OCI-LY7 (cell line): ENCODE results near the gene AGBL1. TPM values are rescaled to one million over a fixed set of nuclear protein-coding genes. Genes with fewer than 3 reads are reported as not detected.

Source experiments
- BruUV-seq: library from RNA; stranded (reverse); fragments of 400-500 nt; replicated peaks from 2 replicates; lab custom pipeline; 2021; lab: Mats Ljungman, UMichigan
- CTCF ChIA-PET: fragments of 300-600 bp; sonication (Branson Sonifier 250); formaldehyde crosslinking; loops from one replicate; lab custom pipeline; 2022; ENCODE audit warnings: antibody characterized with exemption; ENCODE audit not compliant: unreplicated experiment; lab: Charles Lee
- POLR2A ChIA-PET: fragments of 300-600 bp; sonication (Branson Sonifier 250); formaldehyde crosslinking; loops from one replicate; lab custom pipeline; 2022; ENCODE audit warnings: antibody characterized with exemption; lab: Charles Lee
- DNase-seq: peaks from one replicate; pipeline ENCODE4 v3.0.0-alpha.2; 2015; ENCODE audit warnings: low spot score
- H2AFZ ChIP-seq: fragments of 200-600 bp; sonication (generic), shearing (Covaris generic); 2 replicates; pipeline ENCODE4 v1.6.1; 2014; ENCODE audit warnings: mild to moderate bottlenecking, antibody characterized with exemption, low read length, moderate library complexity
- H3K27ac ChIP-seq: fragments of 200-600 bp; sonication (generic); 2 replicates; pipeline ENCODE4 v1.5.1; 2014; ENCODE audit warnings: mixed run types, low read depth, mild to moderate bottlenecking, moderate library complexity, low read length, inconsistent platforms; ENCODE audit not compliant: poor library complexity, severe bottlenecking
- H3K36me3 ChIP-seq: fragments of 200-600 bp; sonication (generic); 2 replicates; pipeline ENCODE4 v1.6.1; 2014; ENCODE audit warnings: mild to moderate bottlenecking, antibody characterized with exemption, low read length, moderate library complexity, mixed read lengths; ENCODE audit not compliant: insufficient read depth
- H3K4me1 ChIP-seq: fragments of 200-600 bp; sonication (generic); 2 replicates; pipeline ENCODE4 v1.5.1; 2014; ENCODE audit warnings: mild to moderate bottlenecking, low read length; ENCODE audit not compliant: insufficient read depth, poor library complexity, severe bottlenecking
- H3K4me2 ChIP-seq: fragments of 200-600 bp; sonication (generic); 2 replicates; pipeline ENCODE4 v1.6.1; 2014; ENCODE audit warnings: mild to moderate bottlenecking, low read length
- H3K4me3 ChIP-seq: fragments of 200-600 bp; sonication (generic); 2 replicates; pipeline ENCODE4 v1.5.1; 2014; ENCODE audit warnings: mild to moderate bottlenecking, low read depth, low read length; ENCODE audit not compliant: poor library complexity, severe bottlenecking
- H3K79me2 ChIP-seq: fragments of 200-600 bp; sonication (generic); 2 replicates; pipeline ENCODE4 v1.6.1; 2016; ENCODE audit warnings: low read depth, mild to moderate bottlenecking, low read length, moderate library complexity, mixed read lengths; ENCODE audit not compliant: insufficient read depth
- H3K9me2 ChIP-seq: fragments of 200-600 bp; sonication (generic); 2 replicates; pipeline ENCODE4 v1.6.1; 2016; ENCODE audit warnings: mild to moderate bottlenecking, low read length, mixed read lengths; ENCODE audit not compliant: insufficient read depth
- H3K9me3 ChIP-seq: fragments of 200-600 bp; sonication (generic); 2 replicates; pipeline ENCODE4 v1.6.1; 2014; ENCODE audit warnings: mild to moderate bottlenecking, mixed run types, low read length, mixed read lengths
- H4K20me1 ChIP-seq: fragments of 200-600 bp; sonication (generic); 2 replicates; pipeline ENCODE4 v1.6.1; 2014; ENCODE audit warnings: mild to moderate bottlenecking, antibody characterized with exemption, low read length, moderate library complexity, mixed read lengths; ENCODE audit not compliant: insufficient read depth
- CTCF ChIP-seq: fragments of 200-600 bp; sonication (generic); conservative IDR thresholded peaks from 2 replicates; pipeline ENCODE4 v1.5.1; 2014; ENCODE audit warnings: mild to moderate bottlenecking, antibody characterized with exemption, low read length, moderate library complexity, mixed read lengths
- EZH2phosphoT487 ChIP-seq: fragments of 200-600 bp; sonication (generic); IDR thresholded peaks from 2 replicates; pipeline ENCODE4 v1.6.1; 2018; ENCODE audit warnings: low read depth, borderline replicate concordance, mild to moderate bottlenecking, mixed run types, antibody characterized with exemption, low read length, moderate library complexity, mixed read lengths
- intact Hi-C: fragments of 100-400 bp; cut with micrococcal nuclease; formaldehyde crosslinking; loops from one replicate; pipeline ENCODE4 v1.10.0; 2022; ENCODE audit not compliant: unreplicated experiment
- total RNA-seq, 2 experiments: library from RNA; depleted of rRNA in 1 of 2; stranded (reverse); fragments of >200 nt in 1 of 2; shearing (Covaris generic) in 1 of 2; gene quantifications; 2 replicates each; pipeline ENCODE4 v1.2.3, GENCODE V29; 2014 to 2022

Gene AGBL1
- total RNA-seq, 2 experiments from 2014 or later = not detected

- POLR2A ChIA-PET = no interaction called here
Measured at GRCh38 chr15:87031540-87032230, 952.0 kb downstream of the AGBL1 start.

GRCh38 chr15:87032295-87032694 is 952.6 kb downstream of the AGBL1 start:
- Histone ChIP-seq H3K9me3 (no peaks in the 10 kb centered on the region), H3K4me3 (no peak overlapping the region), H3K4me2 (no peak overlapping the region), H3K27ac (no peak overlapping the region), H3K4me1 (no peaks in the 10 kb centered on the region), H3K79me2 (no peaks in the 10 kb centered on the region), H4K20me1 (no peaks in the 10 kb centered on the region), H3K36me3 (no peaks in the 10 kb centered on the region), H3K9me2 (no peaks in the 10 kb centered on the region), H2AFZ (no peak overlapping the region)
- TF ChIP-seq EZH2phosphoT487 = no peak
- TF ChIP-seq CTCF = no peak
- CTCF ChIA-PET = no interaction called here
- POLR2A ChIA-PET = interaction anchor here (1.1 kb wide), 1 partner anchor 14 kb away, joined by 3 read pairs; no protein-coding TSS in a partner anchor
- no TSS peak for BruUV-seq
- no peak for DNase-seq
- intact Hi-C loops = no loop called here

More at GRCh38 chr15:87031540-87032230, 952.0 kb downstream of the AGBL1 start:
- Histone ChIP-seq H3K36me3 (no peaks in the 10 kb centered on the region), H3K4me1 (no peaks in the 10 kb centered on the region), H3K9me2 (no peaks in the 10 kb centered on the region), H3K4me3 (no peak overlapping the region), H4K20me1 (no peaks in the 10 kb centered on the region), H3K79me2 (no peaks in the 10 kb centered on the region), H2AFZ (no peak overlapping the region), H3K4me2 (no peak overlapping the region), H3K27ac (no peak overlapping the region), H3K9me3 (no peaks in the 10 kb centered on the region)
- no peak for TF ChIP-seq CTCF
- no peak for TF ChIP-seq EZH2phosphoT487
- DNase-seq = no peak
- intact Hi-C loops = no loop called here
- CTCF ChIA-PET = no interaction called here
- BruUV-seq = no TSS peak

GRCh38 chr15:87033056-87033455 is 953.4 kb downstream of the AGBL1 start:
- POLR2A ChIA-PET = interaction anchor here (1.1 kb wide), 1 partner anchor 15 kb away, joined by 3 read pairs; no protein-coding TSS in a partner anchor
- intact Hi-C loops = no loop called here
- no TSS peak for BruUV-seq
- Histone ChIP-seq H3K27ac (no peak overlapping the region), H3K4me2 (no peak overlapping the region), H4K20me1 (no peaks in the 10 kb centered on the region), H3K79me2 (no peaks in the 10 kb centered on the region), H3K36me3 (no peaks in the 10 kb centered on the region), H3K4me1 (no peaks in the 10 kb centered on the region), H3K9me3 (no peaks in the 10 kb centered on the region), H2AFZ (no peak overlapping the region), H3K4me3 (no peak overlapping the region), H3K9me2 (no peaks in the 10 kb centered on the region)
- no peak for DNase-seq
- TF ChIP-seq EZH2phosphoT487 = no peak
- peak; percentile 47; the same call in 1 of the 2 replicates for TF ChIP-seq CTCF
- CTCF ChIA-PET = no interaction called here
